Suprapubic skin (tissue), 4 donors: ENCODE data around the gene PSMC4. TPM values are rescaled to one million over a fixed set of nuclear protein-coding genes. Genes with fewer than 3 reads are reported as not detected.

Experiments used
- DNase-seq, 2 donors: peaks; one replicate each; pipeline ENCODE4 v3.0.0-alpha.2; 2019; ENCODE audit warnings: low spot score in 2 of 2
- H3K27ac ChIP-seq: fragments of 200-600 bp; sonication (generic); one replicate; pipeline ENCODE4 v1.5.1; 2019
- H3K27me3 ChIP-seq: fragments of 200-600 bp; sonication (generic); one replicate; pipeline ENCODE4 v1.5.1; 2019
- H3K36me3 ChIP-seq: fragments of 200-600 bp; sonication (generic); one replicate; pipeline ENCODE4 v1.5.1; 2019
- H3K4me1 ChIP-seq: fragments of 200-600 bp; sonication (generic); one replicate; pipeline ENCODE4 v1.5.1; 2019
- H3K4me3 ChIP-seq: fragments of 200-600 bp; sonication (generic); one replicate; pipeline ENCODE4 v1.5.1; 2019; ENCODE audit warnings: mild to moderate bottlenecking
- H3K9me3 ChIP-seq: fragments of 200-600 bp; sonication (generic); one replicate; pipeline ENCODE4 v1.5.1; 2019
- CTCF ChIP-seq, 2 donors: fragments of 200-600 bp in 1 of 2; fragments of 450-650 bp in 1 of 2; sonication (generic) in 1 of 2; IDR thresholded peaks; one replicate each; pipeline ENCODE4 v1.5.1; 2016 to 2019; ENCODE audit warnings: antibody characterized with exemption in 2 of 2, mild to moderate bottlenecking in 1 of 2, moderate library complexity in 1 of 2
- EP300 ChIP-seq: sonication (generic); formaldehyde crosslinking; IDR thresholded peaks from one replicate; pipeline ENCODE4 v1.6.1; 2017; ENCODE audit warnings: antibody characterized with exemption
- POLR2A ChIP-seq, 2 donors: fragments of 450-650 bp; IDR thresholded peaks; one replicate each; pipeline ENCODE4 v1.6.1; 2017; ENCODE audit warnings: antibody characterized with exemption in 2 of 2, mild to moderate bottlenecking in 2 of 2, moderate library complexity in 2 of 2
- POLR2AphosphoS5 ChIP-seq, 3 donors: sonication (generic); formaldehyde crosslinking; IDR thresholded peaks; one replicate each; pipeline ENCODE4 v1.6.1; 2017; ENCODE audit warnings: antibody characterized with exemption in 3 of 3
- WGBS: methylation state at CpG from one replicate; pipeline ENCODE4 v1.1.5; 2018; 5-methylcytosine and 5-hydroxymethylcytosine counted together
- total RNA-seq, 4 donors: library from RNA; depleted of rRNA; stranded (reverse); fragments of >200 nt; gene quantifications; one replicate each; pipeline ENCODE4 v1.1.0, GENCODE V29; 2016

PSMC4 gene
- total RNA-seq, 4 donors from 2014 or later = 53.8 to 109 (median 95.9) TPM

- 83% methylated on average over 5 of the region's 5 CpGs for WGBS
- Histone ChIP-seq H3K27me3 (no peaks in the 10 kb centered on the region), H3K9me3 (peaks cover 22% of the 10 kb centered on the region), H3K4me3 (no peak overlapping the region), H3K36me3 (peaks cover 43% of the 10 kb centered on the region), H3K4me1 (no peaks in the 10 kb centered on the region), H3K27ac (no peak overlapping the region)
- TF ChIP-seq CTCF (IDR thresholded peaks at IDR 0.05) (no peak), POLR2A (IDR thresholded peaks at IDR 0.05) (no peak)
- no peak for DNase-seq
Observed at GRCh38 chr19:39983695-39984300, 12.8 kb downstream of the PSMC4 start.

- H3K36me3 ChIP-seq = peaks cover 14% of the 10 kb centered on the region
- H3K4me3 ChIP-seq = no peak overlapping the region
- H3K27ac ChIP-seq = no peak overlapping the region
- TF ChIP-seq POLR2AphosphoS5 (IDR thresholded peaks at IDR 0.05) = no peak
- no peak for TF ChIP-seq CTCF (IDR thresholded peaks at IDR 0.05)
- TF ChIP-seq POLR2A (IDR thresholded peaks at IDR 0.05) = no peak
- no peak for TF ChIP-seq EP300
- H3K4me1 ChIP-seq = no peaks in the 10 kb centered on the region
- H3K27me3 ChIP-seq = no peaks in the 10 kb centered on the region
- DNase-seq = no peak
- peaks cover 22% of the 10 kb centered on the region for H3K9me3 ChIP-seq
Observed at GRCh38 chr19:39986643-39987042, 15.7 kb downstream of the PSMC4 start.

- TF ChIP-seq CTCF (IDR thresholded peaks at IDR 0.05) (no peak), EP300 (no peak), POLR2AphosphoS5 (IDR thresholded peaks at IDR 0.05) (no peak), POLR2A (IDR thresholded peaks at IDR 0.05) (no peak)
- Histone ChIP-seq H3K4me3 (no peak overlapping the region), H3K36me3 (peaks cover 9% of the 10 kb centered on the region), H3K4me1 (no peaks in the 10 kb centered on the region), H3K9me3 (peaks cover 22% of the 10 kb centered on the region), H3K27me3 (no peaks in the 10 kb centered on the region), H3K27ac (no peak overlapping the region)
- DNase-seq = no peak
Observed at GRCh38 chr19:39987167-39987566, 16.2 kb downstream of the PSMC4 start.

- DNase-seq = no peak
- H3K27me3 ChIP-seq = no peaks in the 10 kb centered on the region
- peaks cover 5% of the 10 kb centered on the region for H3K36me3 ChIP-seq
- TF ChIP-seq EP300 (no peak), CTCF (IDR thresholded peaks at IDR 0.05) (no peak), POLR2A (IDR thresholded peaks at IDR 0.05) (no peak), POLR2AphosphoS5 (IDR thresholded peaks at IDR 0.05) (no peak)
- H3K4me3 ChIP-seq = no peak overlapping the region
- H3K9me3 ChIP-seq = peaks cover 22% of the 10 kb centered on the region
- no peak overlapping the region for H3K27ac ChIP-seq
- 96% methylated on average over 1 of the region's 1 CpG for WGBS
- no peaks in the 10 kb centered on the region for H3K4me1 ChIP-seq
Observed at GRCh38 chr19:39987596-39987995, 16.6 kb downstream of the PSMC4 start.

- Histone ChIP-seq H3K36me3 (no peaks in the 10 kb centered on the region), H3K4me1 (peaks cover 18% of the 10 kb centered on the region)
- no peak for DNase-seq
Observed at GRCh38 chr19:39993605-39994004, 22.6 kb downstream of the PSMC4 start.

More at GRCh38 chr19:39993605-39994004, 22.6 kb downstream of the PSMC4 start:
- Histone ChIP-seq H3K4me3 (no peak overlapping the region), H3K27ac (no peak overlapping the region), H3K9me3 (no peaks in the 10 kb centered on the region), H3K27me3 (no peaks in the 10 kb centered on the region)
- no peak for TF ChIP-seq POLR2A (IDR thresholded peaks at IDR 0.05)
- no peak for TF ChIP-seq CTCF (IDR thresholded peaks at IDR 0.05)
- TF ChIP-seq POLR2AphosphoS5 (IDR thresholded peaks at IDR 0.05) = no peak
- no peak for TF ChIP-seq EP300
- WGBS = 100% methylated on average over 1 of the region's 1 CpG
